Measurements from ENCODE around the gene EPOP. TPM values are rescaled to one million over a fixed set of nuclear protein-coding genes. Genes with fewer than 3 reads are reported as not detected.

EPOP gene
- total and polyA plus RNA-seq, 2 of the 13 experiments (the other 11 are each of a cell fraction or from before 2014, with no cell fraction given), result 14.7 to 37.8 TPM

DNA sequence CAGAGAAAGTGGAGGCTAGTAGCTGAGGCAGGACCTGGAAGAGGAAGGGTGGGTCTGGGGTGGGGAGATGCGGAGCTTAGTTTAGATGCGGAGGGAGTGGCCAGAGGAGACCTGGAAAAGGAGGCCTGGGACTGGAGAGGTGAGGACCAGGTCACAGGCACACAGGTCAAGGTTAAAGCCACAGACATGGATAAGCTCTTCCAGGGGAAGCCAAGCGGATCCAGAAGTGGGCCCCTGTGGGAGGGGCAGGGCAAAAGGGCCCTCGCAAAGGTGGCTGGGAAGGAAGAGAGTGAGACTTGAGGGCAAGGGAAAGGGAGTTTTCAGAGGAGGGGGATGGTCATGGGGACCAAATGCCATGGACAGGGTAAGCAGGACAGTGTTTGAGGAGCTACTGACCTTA is 16.4 kb upstream of the EPOP start (continued):
- TF ChIP-seq SAFB2 (CRISPR knock-in tag; IDR thresholded peaks at IDR 0.05; ENCODE audit: borderline replicate concordance, low read depth), result no peak
- no peak for TF ChIP-seq ZKSCAN8 (CRISPR knock-in tag; IDR thresholded peaks at IDR 0.05; ENCODE audit: borderline replicate concordance)
- TF ChIP-seq ZFP36 (IDR thresholded peaks at IDR 0.05; ENCODE audit: borderline replicate concordance, low read depth, low read length, partially characterized antibody), result no peak
- no peak for TF ChIP-seq MIER2 (CRISPR knock-in tag; IDR thresholded peaks at IDR 0.05)
- TF ChIP-seq, protein P1, sequence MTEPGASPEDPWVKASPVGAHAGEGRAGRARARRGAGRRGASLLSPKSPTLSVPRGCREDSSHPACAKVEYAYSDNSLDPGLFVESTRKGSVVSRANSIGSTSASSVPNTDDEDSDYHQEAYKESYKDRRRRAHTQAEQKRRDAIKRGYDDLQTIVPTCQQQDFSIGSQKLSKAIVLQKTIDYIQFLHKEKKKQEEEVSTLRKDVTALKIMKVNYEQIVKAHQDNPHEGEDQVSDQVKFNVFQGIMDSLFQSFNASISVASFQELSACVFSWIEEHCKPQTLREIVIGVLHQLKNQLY (CRISPR knock-in tag; IDR thresholded peaks at IDR 0.05), result no peak

DNA sequence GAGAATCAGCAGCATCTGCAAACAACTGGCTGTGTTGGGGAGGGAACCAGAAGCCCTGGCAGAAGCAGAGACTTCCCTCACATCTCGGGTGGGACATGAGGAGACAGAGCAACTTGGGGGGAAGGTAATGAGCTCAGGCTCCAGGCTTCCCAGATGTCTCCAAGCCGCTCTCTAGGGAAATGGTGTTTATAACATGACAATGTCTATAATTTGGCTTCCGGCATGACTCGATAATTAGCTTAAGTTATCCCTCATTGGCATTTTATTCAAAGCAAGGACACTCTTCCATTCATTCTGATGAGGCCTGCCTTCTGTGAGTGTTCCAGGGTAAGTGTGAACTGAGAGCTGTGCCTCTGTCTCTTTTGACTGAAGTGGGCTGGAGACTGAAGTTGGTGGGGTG is 15.6 kb upstream of the EPOP start:
- intact Hi-C loops (cut with micrococcal nuclease; ENCODE audit: unreplicated experiment), result loop anchor here (2.0 kb wide), 1 partner anchor 14 kb away; no protein-coding TSS in a partner anchor
- POLR2A ChIA-PET, result interaction anchor here (1.0 to 7.3 kb wide), 8 partner anchors 13 to 163 kb away, joined by 3 to 106 read pairs (median 4); partner anchors contain the start of genes EPOP, MLLT6 and RPL23
- in situ Hi-C loops (cut with HindIII; ENCODE audit: extremely low pct_ligation_motif_present, low pct_unique_long_range_greater_than_20kb), result no loop called here

More for the DNA sequence above, 15.6 kb upstream of the EPOP start:
- no peak overlapping the region for H2AFZ ChIP-seq (ENCODE audit: low read length)
- 62% methylated on average over 4 of the region's 4 CpGs for WGBS (ENCODE audit: low lambda C conversion rate)
- no peak overlapping the region for H3K4me2 ChIP-seq (ENCODE audit: low read depth, low read length)
- no peaks in the 10 kb centered on the region for H4K20me1 ChIP-seq (ENCODE audit: insufficient read depth, low read length)
- no peak overlapping the region for H3K4me3 ChIP-seq (replicated peaks in 1 of 3; ENCODE audit: insufficient read depth in 1 of 3, low read depth in 2 of 3, low read length in 3 of 3)
- ATAC-seq (no peak), DNase-seq (ENCODE audit: low spot score) (no peak), FAIRE-seq (no peak)
- no TSS peak for BruUV-seq (replicated peaks)
- CTCF ChIA-PET (ENCODE audit: low intra/inter-chr PET ratio, low total read pairs), result no interaction called here
- H3K27me3 ChIP-seq (ENCODE audit: control insufficient read depth in 1 of 2, insufficient read depth in 2 of 2, low read length in 2 of 2), result peaks cover 2 to 10% of the 10 kb centered on the region in 2 experiments
- H3K36me3 ChIP-seq (replicated peaks in 1 of 2; ENCODE audit: control insufficient read depth in 1 of 2, insufficient read depth in 2 of 2, low read length in 2 of 2), result no peaks in the 10 kb centered on the region
- H3K79me2 ChIP-seq (ENCODE audit: insufficient read depth, low read length), result no peaks in the 10 kb centered on the region
- H3K9ac ChIP-seq (ENCODE audit: insufficient read depth, low read depth, low read length), result no peak overlapping the region
- TF ChIP-seq, protein P2, sequence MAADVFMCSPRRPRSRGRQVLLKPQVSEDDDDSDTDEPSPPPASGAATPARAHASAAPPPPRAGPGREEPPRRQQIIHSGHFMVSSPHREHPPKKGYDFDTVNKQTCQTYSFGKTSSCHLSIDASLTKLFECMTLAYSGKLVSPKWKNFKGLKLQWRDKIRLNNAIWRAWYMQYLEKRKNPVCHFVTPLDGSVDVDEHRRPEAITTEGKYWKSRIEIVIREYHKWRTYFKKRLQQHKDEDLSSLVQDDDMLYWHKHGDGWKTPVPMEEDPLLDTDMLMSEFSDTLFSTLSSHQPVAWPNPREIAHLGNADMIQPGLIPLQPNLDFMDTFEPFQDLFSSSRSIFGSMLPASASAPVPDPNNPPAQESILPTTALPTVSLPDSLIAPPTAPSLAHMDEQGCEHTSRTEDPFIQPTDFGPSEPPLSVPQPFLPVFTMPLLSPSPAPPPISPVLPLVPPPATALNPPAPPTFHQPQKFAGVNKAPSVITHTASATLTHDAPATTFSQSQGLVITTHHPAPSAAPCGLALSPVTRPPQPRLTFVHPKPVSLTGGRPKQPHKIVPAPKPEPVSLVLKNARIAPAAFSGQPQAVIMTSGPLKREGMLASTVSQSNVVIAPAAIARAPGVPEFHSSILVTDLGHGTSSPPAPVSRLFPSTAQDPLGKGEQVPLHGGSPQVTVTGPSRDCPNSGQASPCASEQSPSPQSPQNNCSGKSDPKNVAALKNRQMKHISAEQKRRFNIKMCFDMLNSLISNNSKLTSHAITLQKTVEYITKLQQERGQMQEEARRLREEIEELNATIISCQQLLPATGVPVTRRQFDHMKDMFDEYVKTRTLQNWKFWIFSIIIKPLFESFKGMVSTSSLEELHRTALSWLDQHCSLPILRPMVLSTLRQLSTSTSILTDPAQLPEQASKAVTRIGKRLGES (CRISPR knock-in tag; IDR thresholded peaks at IDR 0.05; ENCODE audit: borderline replicate concordance), result no peak
- no peak for TF ChIP-seq DNMT3B (CRISPR knock-in tag; conservative IDR thresholded peaks at IDR 0.05)
- peaks cover 52% of the 10 kb centered on the region for H3K4me1 ChIP-seq (ENCODE audit: insufficient read depth, low read length)
- no peak overlapping the region for H3K27ac ChIP-seq (ENCODE audit: extremely low read length, insufficient read depth, low read length)
- H3K9me3 ChIP-seq (ENCODE audit: low read length), result no peaks in the 10 kb centered on the region
